H9 (cell line): ENCODE results near the gene EPB41L5. TPM values are rescaled to one million over a fixed set of nuclear protein-coding genes. Genes with fewer than 3 reads are reported as not detected.

ENCODE experiments used
- DNase-seq: peaks from one replicate; pipeline ENCODE4 v3.0.0-alpha.2; 2017
- H2AFZ ChIP-seq: one replicate; pipeline ENCODE4 v1.6.1; 2013; ENCODE audit warnings: mild to moderate bottlenecking, low read length, control low read depth, moderate library complexity
- H2AK5ac ChIP-seq: 2 replicates; pipeline ENCODE4 v1.6.1; 2013; ENCODE audit warnings: low read length, control low read depth, mixed read lengths; ENCODE audit not compliant: insufficient read length
- H2BK120ac ChIP-seq: one replicate; pipeline ENCODE4 v1.6.1; 2013; ENCODE audit warnings: low read depth, mild to moderate bottlenecking, low read length, control low read depth, inconsistent platforms; ENCODE audit not compliant: poor library complexity, severe bottlenecking
- H2BK12ac ChIP-seq: 2 replicates; pipeline ENCODE4 v1.6.1; 2013; ENCODE audit warnings: low read length, control low read depth, mixed read lengths, low read depth; ENCODE audit not compliant: insufficient read length
- H2BK15ac ChIP-seq: 2 replicates; pipeline ENCODE4 v1.6.1; 2013; ENCODE audit warnings: low read depth, low read length, control low read depth
- H2BK20ac ChIP-seq: one replicate; pipeline ENCODE4 v1.6.1; 2013; ENCODE audit warnings: low read depth, mild to moderate bottlenecking, low read length, control low read depth, inconsistent platforms; ENCODE audit not compliant: poor library complexity, severe bottlenecking
- H2BK5ac ChIP-seq: 2 replicates; pipeline ENCODE4 v1.6.1; 2013; ENCODE audit warnings: low read length, control low read depth, mixed read lengths; ENCODE audit not compliant: insufficient read length
- H3K14ac ChIP-seq: 2 replicates; pipeline ENCODE4 v1.6.1; 2013; ENCODE audit warnings: low read length, control low read depth; ENCODE audit not compliant: insufficient read depth
- H3K18ac ChIP-seq: 2 replicates; pipeline ENCODE4 v1.6.1; 2013; ENCODE audit warnings: low read depth, mild to moderate bottlenecking, mixed read lengths, low read length, control low read depth; ENCODE audit not compliant: insufficient read length
- H3K23ac ChIP-seq: 2 replicates; pipeline ENCODE4 v1.6.1; 2013; ENCODE audit warnings: low read length, control low read depth, mixed read lengths, low read depth; ENCODE audit not compliant: insufficient read length
- H3K23me2 ChIP-seq: 2 replicates; pipeline ENCODE4 v1.6.1; 2013; ENCODE audit warnings: low read depth, mild to moderate bottlenecking, mixed read lengths, low read length, control low read depth; ENCODE audit not compliant: insufficient read length, poor library complexity, severe bottlenecking
- H3K27ac ChIP-seq: 2 replicates; pipeline ENCODE4 v1.5.1; 2013; ENCODE audit warnings: low read length, control low read depth, mixed read lengths, low read depth; ENCODE audit not compliant: insufficient read length
- H3K27me3 ChIP-seq: 2 replicates; pipeline ENCODE4 v1.6.1; 2013; ENCODE audit warnings: low read length, control low read depth, inconsistent platforms; ENCODE audit not compliant: insufficient read depth
- H3K4ac ChIP-seq: 2 replicates; pipeline ENCODE4 v1.6.1; 2013; ENCODE audit warnings: low read depth, mild to moderate bottlenecking, control low read depth, inconsistent platforms, low read length, moderate library complexity
- H3K4me1 ChIP-seq: 2 replicates; pipeline ENCODE4 v1.6.1; 2013; ENCODE audit warnings: low read length, control low read depth, inconsistent platforms; ENCODE audit not compliant: insufficient read depth
- H3K4me2 ChIP-seq: 2 replicates; pipeline ENCODE4 v1.6.1; 2013; ENCODE audit warnings: low read length, control low read depth, mixed read lengths; ENCODE audit not compliant: insufficient read length, insufficient read depth
- H3K56ac ChIP-seq: 2 replicates; pipeline ENCODE4 v1.6.1; 2013; ENCODE audit warnings: low read depth, mild to moderate bottlenecking, mixed read lengths, low read length, control low read depth; ENCODE audit not compliant: insufficient read length
- H3K79me1 ChIP-seq: 2 replicates; pipeline ENCODE4 v1.6.1; 2013; ENCODE audit warnings: low read depth, mild to moderate bottlenecking, moderate library complexity, low read length, control low read depth, inconsistent platforms; ENCODE audit not compliant: insufficient read depth, poor library complexity, severe bottlenecking
- H3K79me2 ChIP-seq: 2 replicates; pipeline ENCODE4 v1.6.1; 2013; ENCODE audit warnings: low read length, control low read depth, inconsistent platforms; ENCODE audit not compliant: insufficient read depth
- H3K9ac ChIP-seq: 2 replicates; pipeline ENCODE4 v1.6.1; 2013; ENCODE audit warnings: low read length, control low read depth, mixed read lengths; ENCODE audit not compliant: insufficient read length; ENCODE audit errors: extremely low read depth
- H3K9me3 ChIP-seq: one replicate; pipeline ENCODE4 v1.6.1; 2013; ENCODE audit warnings: low read depth, low read length, inconsistent platforms; ENCODE audit not compliant: control insufficient read depth
- H3T11ph ChIP-seq: one replicate; pipeline ENCODE4 v1.6.1; 2013; ENCODE audit warnings: mild to moderate bottlenecking, low read length, control low read depth, inconsistent platforms
- H4K20me1 ChIP-seq: one replicate; pipeline ENCODE4 v1.6.1; 2013; ENCODE audit not compliant: control insufficient read depth, insufficient read length, insufficient read depth
- H4K5ac ChIP-seq: 2 replicates; pipeline ENCODE4 v1.6.1; 2013; ENCODE audit warnings: low read depth, mild to moderate bottlenecking, mixed read lengths, low read length, control low read depth; ENCODE audit not compliant: insufficient read length
- H4K8ac ChIP-seq: replicated peaks from 2 replicates; pipeline ENCODE4 v1.6.1; 2013; ENCODE audit warnings: low read length, control low read depth, mixed read lengths, low read depth; ENCODE audit not compliant: insufficient read length
- H4K91ac ChIP-seq: 2 replicates; pipeline ENCODE4 v1.6.1; 2013; ENCODE audit warnings: low read depth, mild to moderate bottlenecking, moderate library complexity, mixed read lengths, low read length, control low read depth; ENCODE audit not compliant: insufficient read length
- H3K27ac Mint-ChIP-seq, 3 experiments: 2 replicates in 2 of 3; 3 replicates in 1 of 3; pipeline ENCODE4 v1.8.0; 2020 to 2021; ENCODE audit warnings: mixed read lengths in 3 of 3, mild to moderate bottlenecking in 1 of 3, moderate library complexity in 1 of 3
- H3K27me3 Mint-ChIP-seq: 2 replicates; pipeline ENCODE4 v1.8.0; 2021; ENCODE audit warnings: low read depth, mild to moderate bottlenecking, moderate library complexity, mixed read lengths
- H3K36me3 Mint-ChIP-seq, 3 experiments: 2 replicates in 2 of 3; 3 replicates in 1 of 3; pipeline ENCODE4 v1.8.0; 2020 to 2021; ENCODE audit warnings: low read depth in 3 of 3, mixed read lengths in 3 of 3; ENCODE audit not compliant: insufficient read depth in 1 of 3
- H3K4me1 Mint-ChIP-seq, 2 experiments: 2 replicates each; pipeline ENCODE4 v1.8.0; 2020; ENCODE audit warnings: mixed read lengths in 2 of 2
- H3K4me3 Mint-ChIP-seq, 2 experiments: 2 replicates in 1 of 2; 3 replicates in 1 of 2; pipeline ENCODE4 v1.8.0; 2020 to 2021; ENCODE audit warnings: mild to moderate bottlenecking in 2 of 2, mixed read lengths in 2 of 2, moderate library complexity in 1 of 2
- H3K9me3 Mint-ChIP-seq, 2 experiments: 2 replicates in 1 of 2; 3 replicates in 1 of 2; pipeline ENCODE4 v1.8.0; 2020; ENCODE audit warnings: mild to moderate bottlenecking in 2 of 2, mixed read lengths in 2 of 2, moderate library complexity in 1 of 2
- CTCF ChIP-seq: fragments of 200-600 bp; sonication (generic); conservative IDR thresholded peaks from 3 replicates; pipeline ENCODE4 v1.8.0; 2021; ENCODE audit warnings: antibody characterized with exemption, mild to moderate bottlenecking
- WGBS: extraction: QIAGEN DNeasy Blood & Tissue Kit; methylation state at CpG from one replicate; pipeline ENCODE4 v1.1.7; 2013; ENCODE audit warnings: missing lambda C conversion rate, low lambda C conversion rate, mixed read lengths; ENCODE audit not compliant: insufficient read length; ENCODE audit errors: extremely low coverage; 5-methylcytosine and 5-hydroxymethylcytosine counted together
- total RNA-seq: library from RNA; stranded (reverse); gene quantifications from 2 replicates; pipeline ENCODE4 v1.2.1, GENCODE V29; 2021

Gene EPB41L5
- total RNA-seq, 1 experiment from 2014 or later = 40.4 TPM

DNA sequence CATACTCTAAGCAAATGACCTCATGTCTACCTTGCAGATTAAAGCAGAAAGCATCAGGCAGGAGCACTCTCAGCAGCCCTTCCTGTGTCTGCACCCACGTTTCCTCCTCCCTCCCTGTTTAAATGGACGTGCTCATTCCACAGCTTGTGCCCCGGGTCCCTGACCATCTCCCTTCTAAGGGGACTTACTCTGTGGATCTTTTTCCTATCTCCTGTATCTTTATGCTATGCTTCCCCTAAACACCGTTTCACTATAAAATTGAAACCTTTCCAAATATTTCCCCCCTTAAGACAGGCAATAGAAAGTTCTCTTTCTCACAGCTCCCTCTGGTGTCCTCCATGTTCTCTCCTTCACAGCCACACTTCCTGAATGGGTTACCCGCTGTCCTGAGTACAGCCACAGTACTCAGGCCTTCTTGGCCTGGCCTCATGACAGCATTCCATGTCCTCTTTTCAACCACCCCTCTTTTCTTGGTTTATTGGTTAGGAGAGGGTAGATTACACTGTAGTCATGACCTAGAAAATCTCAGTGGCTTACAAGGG, 169.2 kb downstream of the EPB41L5 start:
- Histone ChIP-seq H3K56ac (no peak overlapping the region), H4K20me1 (no peaks in the 10 kb centered on the region), H3K27ac (no peak overlapping the region), H3K9ac (no peak overlapping the region), H3K18ac (no peak overlapping the region), H2BK12ac (no peak overlapping the region), H2BK120ac (no peak overlapping the region), H4K5ac (no peak overlapping the region), H2BK15ac (no peak overlapping the region), H2AFZ (no peak overlapping the region), H3K9me3 (no peaks in the 10 kb centered on the region), H2BK20ac (no peak overlapping the region), H3K4ac (no peak overlapping the region), H3K4me1 (peaks cover 4% of the 10 kb centered on the region; the same call in 1 of the 2 replicates), H2AK5ac (no peak overlapping the region), H3K4me2 (no peak overlapping the region), H2BK5ac (no peak overlapping the region), H3K27me3 (no peaks in the 10 kb centered on the region), H3K23ac (no peak overlapping the region), H3K23me2 (no peaks in the 10 kb centered on the region), H3K79me2 (no peaks in the 10 kb centered on the region), H3T11ph (no peak overlapping the region), H4K91ac (no peak overlapping the region), H4K8ac (no peak overlapping the region), H3K14ac (no peak overlapping the region), H3K79me1 (no peaks in the 10 kb centered on the region)
- TF ChIP-seq CTCF = peak; percentile 36; the same call in 1 of the 3 replicates
- WGBS = no CpG with 5 or more reads among the region's 5 CpGs
- Mint-ChIP-seq H3K27ac (peak overlapping the region in 1 of 3 experiments; percentile 2; a peak in 1 of 7 replicates), H3K4me3 (no peak overlapping the region), H3K4me1 (peaks cover 16 to 24% of the 10 kb centered on the region in 2 experiments), H3K36me3 (peaks cover 0 to 4% (median 0%) of the 10 kb centered on the region in 3 experiments; a peak in 3 of 7 replicates), H3K9me3 (no peaks in the 10 kb centered on the region; a peak in 1 of 5 replicates), H3K27me3 (no peaks in the 10 kb centered on the region)
- no peak for DNase-seq
